GM21423 (cell line): ENCODE results near the gene YARS1.

Experiments
- ATAC-seq: cut with Tn5 transposase; IDR thresholded peaks from one replicate; pipeline ENCODE4 v1.9.1; 2021; ENCODE audit warnings: mild to moderate bottlenecking, moderate library complexity; ENCODE audit not compliant: unreplicated experiment

Gene YARS1

GRCh38 chr1:32748926-32749325, 68.2 kb downstream of the YARS1 start:
- no peak for ATAC-seq

GRCh38 chr1:32748348-32748747, 68.8 kb downstream of the YARS1 start:
- ATAC-seq = no peak

GRCh38 chr1:32746130-32746529, 71.0 kb downstream of the YARS1 start:
- ATAC-seq = no peak

GRCh38 chr1:32744071-32744425, 73.1 kb downstream of the YARS1 start:
- no peak for ATAC-seq

GRCh38 chr1:32743380-32744070, 73.6 kb downstream of the YARS1 start:
- ATAC-seq = no peak

- ATAC-seq = no peak
Observed at GRCh38 chr1:32742956-32743355, 74.2 kb downstream of the YARS1 start.

GRCh38 chr1:32742199-32742947, 74.8 kb downstream of the YARS1 start:
- ATAC-seq = no peak

GRCh38 chr1:32741413-32742198, 75.6 kb downstream of the YARS1 start:
- no peak for ATAC-seq

- ATAC-seq = no peak
Observed at GRCh38 chr1:32741059-32741412, 76.1 kb downstream of the YARS1 start.

GRCh38 chr1:32736812-32737791, 80.1 kb downstream of the YARS1 start:
- no peak for ATAC-seq

GRCh38 chr1:32733582-32734321, 83.4 kb downstream of the YARS1 start:
- ATAC-seq = no peak

GRCh38 chr1:32729254-32730046, 87.7 kb downstream of the YARS1 start:
- no peak for ATAC-seq

GRCh38 chr1:32728413-32729077, 88.6 kb downstream of the YARS1 start:
- no peak for ATAC-seq

- no peak for ATAC-seq
Observed at GRCh38 chr1:32727876-32728275, 89.3 kb downstream of the YARS1 start.

- no peak for ATAC-seq
Observed at GRCh38 chr1:32725615-32725982, 91.6 kb downstream of the YARS1 start.
